Thyroid gland (tissue), 4 donors: ENCODE results near the gene TRUB1. TPM values are rescaled to one million over a fixed set of nuclear protein-coding genes. Genes with fewer than 3 reads are reported as not detected.

Experiments
- DNase-seq, 2 donors: peaks; one replicate each; pipeline ENCODE4 v3.0.0-alpha.2; 2019
- H3K27ac ChIP-seq, 3 donors: fragments of 200-600 bp; sonication (generic); 1 replicate in 2 of 3; 2 replicates in 1 of 3; pipeline ENCODE4 v1.5.1; 2016 to 2019; ENCODE audit warnings: mild to moderate bottlenecking in 1 of 3, moderate library complexity in 1 of 3
- H3K27me3 ChIP-seq: fragments of 200-600 bp; sonication (generic); one replicate; pipeline ENCODE4 v1.5.1; 2019
- H3K36me3 ChIP-seq, 2 donors: fragments of 200-600 bp; sonication (generic); one replicate each; pipeline ENCODE4 v1.5.1; 2016 to 2019
- H3K4me1 ChIP-seq, 2 donors: fragments of 200-600 bp; sonication (generic); one replicate each; pipeline ENCODE4 v1.5.1; 2017 to 2019
- H3K4me3 ChIP-seq, 3 donors: fragments of 200-600 bp; sonication (generic); replicated peaks in 1 of 3; 1 replicate in 2 of 3; 2 replicates in 1 of 3; pipeline ENCODE4 v1.5.1; 2016; ENCODE audit warnings: mild to moderate bottlenecking in 1 of 3
- H3K9me3 ChIP-seq: fragments of 200-600 bp; sonication (generic); one replicate; pipeline ENCODE4 v1.5.1; 2017
- CTCF ChIP-seq, 6 experiments: fragments of 200-600 bp in 3 of 6; fragments of 450-650 bp in 3 of 6; sonication (generic) in 3 of 6; IDR thresholded peaks; one replicate each; pipeline ENCODE4 v1.5.1; 2016 to 2019; ENCODE audit warnings: antibody characterized with exemption in 6 of 6, mild to moderate bottlenecking in 2 of 6, inconsistent platforms in 1 of 6, moderate library complexity in 1 of 6
- POLR2A ChIP-seq, 2 donors: fragments of 450-650 bp; IDR thresholded peaks; one replicate each; pipeline ENCODE4 v1.6.1; 2017; ENCODE audit warnings: antibody characterized with exemption in 2 of 2, mild to moderate bottlenecking in 2 of 2, moderate library complexity in 1 of 2
- WGBS, 2 donors: methylation state at CpG; one replicate each; pipeline ENCODE4 v1.1.5; 2017; 5-methylcytosine and 5-hydroxymethylcytosine counted together
- intact Hi-C: fragments of 100-400 bp; cut with DNase I; formaldehyde crosslinking; loops from one replicate; pipeline ENCODE4 v1.15.1; 2023
- total RNA-seq, 4 donors: library from RNA; depleted of rRNA; stranded (reverse); fragments of >200 nt; gene quantifications; one replicate each; pipeline ENCODE4 v1.2.3, GENCODE V29; 2016

The TRUB1 gene
- total RNA-seq, 4 donors from 2014 or later = 16.1 to 26.5 (median 22.8) TPM

- no peak overlapping the region for H3K27ac ChIP-seq
- no peaks in the 10 kb centered on the region for H3K9me3 ChIP-seq
- TF ChIP-seq CTCF (IDR thresholded peaks at IDR 0.05) = no peak
- no peak for TF ChIP-seq POLR2A (IDR thresholded peaks at IDR 0.05)
- no peak for DNase-seq
- no peaks in the 10 kb centered on the region for H3K4me1 ChIP-seq
- no peak overlapping the region for H3K4me3 ChIP-seq
- H3K27me3 ChIP-seq = no peaks in the 10 kb centered on the region
- intact Hi-C loops = no loop called here
- H3K36me3 ChIP-seq = no peaks in the 10 kb centered on the region
Measured at GRCh38 chr10:114982989-114983388, 45.0 kb downstream of the TRUB1 start.

GRCh38 chr10:114987995-114988394 is 50.0 kb downstream of the TRUB1 start:
- Histone ChIP-seq H3K27me3 (no peaks in the 10 kb centered on the region), H3K9me3 (no peaks in the 10 kb centered on the region), H3K27ac (no peak overlapping the region), H3K4me3 (no peak overlapping the region), H3K4me1 (no peaks in the 10 kb centered on the region), H3K36me3 (no peaks in the 10 kb centered on the region)
- 92 to 94% methylated on average over 1 of the region's 1 CpG for WGBS, 2 donors
- TF ChIP-seq POLR2A (IDR thresholded peaks at IDR 0.05) = no peak
- TF ChIP-seq CTCF (IDR thresholded peaks at IDR 0.05) = no peak
- intact Hi-C loops = no loop called here
- DNase-seq = no peak

- Histone ChIP-seq H3K36me3 (no peaks in the 10 kb centered on the region), H3K27me3 (no peaks in the 10 kb centered on the region), H3K4me1 (no peaks in the 10 kb centered on the region), H3K4me3 (no peak overlapping the region), H3K9me3 (no peaks in the 10 kb centered on the region), H3K27ac (no peak overlapping the region)
- DNase-seq = no peak
- intact Hi-C loops = no loop called here
- TF ChIP-seq POLR2A (IDR thresholded peaks at IDR 0.05) = no peak
- TF ChIP-seq CTCF (IDR thresholded peaks at IDR 0.05) = no peak
- 77 to 93% methylated on average over 3 of the region's 3 CpGs for WGBS, 2 donors
Measured at GRCh38 chr10:114990586-114990985, 52.6 kb downstream of the TRUB1 start.

GRCh38 chr10:114990991-114991390 is 53.0 kb downstream of the TRUB1 start:
- 75 to 85% methylated on average over 4 of the region's 4 CpGs for WGBS, 2 donors
- intact Hi-C loops = no loop called here

GRCh38 chr10:114992189-114992775 is 54.3 kb downstream of the TRUB1 start:
- no peak for DNase-seq
- H3K27me3 ChIP-seq = no peaks in the 10 kb centered on the region
- no peaks in the 10 kb centered on the region for H3K4me1 ChIP-seq
- WGBS, 2 donors = 84 to 89% methylated on average over 9 of the region's 9 CpGs
- H3K36me3 ChIP-seq = no peaks in the 10 kb centered on the region
- no peak overlapping the region for H3K4me3 ChIP-seq
- no peaks in the 10 kb centered on the region for H3K9me3 ChIP-seq
- H3K27ac ChIP-seq = no peak overlapping the region
- no peak for TF ChIP-seq CTCF (IDR thresholded peaks at IDR 0.05)
- no peak for TF ChIP-seq POLR2A (IDR thresholded peaks at IDR 0.05)
- intact Hi-C loops = no loop called here

More at GRCh38 chr10:114990991-114991390, 53.0 kb downstream of the TRUB1 start:
- H3K4me3 ChIP-seq = no peak overlapping the region
- no peaks in the 10 kb centered on the region for H3K27me3 ChIP-seq
- no peak overlapping the region for H3K27ac ChIP-seq
- TF ChIP-seq POLR2A (IDR thresholded peaks at IDR 0.05) (no peak), CTCF (IDR thresholded peaks at IDR 0.05) (no peak)
- no peaks in the 10 kb centered on the region for H3K4me1 ChIP-seq
- DNase-seq = no peak
- H3K9me3 ChIP-seq = no peaks in the 10 kb centered on the region
- H3K36me3 ChIP-seq = no peaks in the 10 kb centered on the region
